CD8-positive, alpha-beta memory T cell (primary cell): ENCODE data around the gene ACSF2. TPM values are rescaled to one million over a fixed set of nuclear protein-coding genes. Genes with fewer than 3 reads are reported as not detected.
A peak's percentile ranks its signal among the peaks of the same experiment; 100 is the strongest.
"Not testable (repeated sequence)": the region's sequence is repeated elsewhere in the genome, so short reads cannot be mapped to it uniquely, and the experiment has no call there.

Experiments used
- CTCF ChIA-PET: fragments of 350-600 bp; sonication (Branson Sonifier 250); formaldehyde crosslinking; loops from one replicate; lab custom pipeline; 2021; ENCODE audit warnings: antibody characterized with exemption; lab: Charles Lee
- POLR2A ChIA-PET: fragments of 350-600 bp; sonication (Branson Sonifier 250); formaldehyde crosslinking; loops from one replicate; lab custom pipeline; 2021; ENCODE audit warnings: antibody characterized with exemption; lab: Charles Lee
- DNase-seq, 5 donors: peaks; one replicate each; pipeline versions ENCODE4 v3.0.0 to v3.0.0-alpha.2; 2020 to 2022; ENCODE audit warnings: mixed read lengths in 1 of 5
- H3K27ac ChIP-seq: one replicate; pipeline ENCODE4 v1.7.0; 2013; ENCODE audit warnings: low read depth, mild to moderate bottlenecking, low read length, moderate library complexity
- H3K27me3 ChIP-seq: 2 replicates; pipeline ENCODE4 v1.7.0; 2013; ENCODE audit warnings: low read length, mild to moderate bottlenecking; ENCODE audit not compliant: insufficient read depth, poor library complexity, severe bottlenecking
- H3K36me3 ChIP-seq: 2 replicates; pipeline ENCODE4 v1.7.0; 2013; ENCODE audit warnings: mild to moderate bottlenecking, low read length, moderate library complexity; ENCODE audit not compliant: insufficient read depth
- H3K4me1 ChIP-seq: 2 replicates; pipeline ENCODE4 v1.7.0; 2013; ENCODE audit warnings: mild to moderate bottlenecking, low read length, moderate library complexity; ENCODE audit not compliant: insufficient read depth
- H3K4me3 ChIP-seq: 2 replicates; pipeline ENCODE4 v1.7.0; 2013; ENCODE audit warnings: mild to moderate bottlenecking, low read length
- H3K9me3 ChIP-seq: 2 replicates; pipeline ENCODE4 v1.7.0; 2013; ENCODE audit warnings: mild to moderate bottlenecking, low read length
- H3K27ac Mint-ChIP-seq, 8 donors: one replicate each; pipeline ENCODE4 v1.8.0; 2020 to 2021; ENCODE audit warnings: mixed read lengths in 8 of 8, mild to moderate bottlenecking in 6 of 8, inconsistent platforms in 3 of 8, moderate library complexity in 3 of 8
- H3K27me3 Mint-ChIP-seq, 2 donors: one replicate each; pipeline ENCODE4 v1.8.0; 2020 to 2021; ENCODE audit warnings: mixed read lengths in 2 of 2, mild to moderate bottlenecking in 1 of 2, moderate library complexity in 1 of 2
- H3K36me3 Mint-ChIP-seq, 3 donors: one replicate each; pipeline ENCODE4 v1.8.0; 2020 to 2021; ENCODE audit warnings: mixed read lengths in 3 of 3, inconsistent platforms in 1 of 3, mild to moderate bottlenecking in 1 of 3
- H3K4me1 Mint-ChIP-seq, 3 donors: one replicate each; pipeline ENCODE4 v1.8.0; 2020 to 2021; ENCODE audit warnings: mixed read lengths in 3 of 3, inconsistent platforms in 1 of 3, mild to moderate bottlenecking in 1 of 3
- H3K4me3 Mint-ChIP-seq, 7 donors: one replicate each; pipeline ENCODE4 v1.8.0; 2020 to 2021; ENCODE audit warnings: mixed read lengths in 7 of 7, mild to moderate bottlenecking in 6 of 7, moderate library complexity in 4 of 7, inconsistent platforms in 2 of 7
- H3K9me3 Mint-ChIP-seq, 5 donors: one replicate each; pipeline ENCODE4 v1.8.0; 2020 to 2022; ENCODE audit warnings: mixed read lengths in 5 of 5, mild to moderate bottlenecking in 3 of 5, moderate library complexity in 2 of 5, inconsistent platforms in 1 of 5
- polyA plus RNA-seq: library from polyadenylated mRNA; unstranded; fragments of 300-500 nt; fragmentation: Illumina TruSeq; gene quantifications from one replicate; pipeline ENCODE4 v1.2.3, GENCODE V29; 2021
- total RNA-seq, 2 experiments: library from RNA; stranded (reverse); gene quantifications; one replicate each; pipeline ENCODE4 v1.2.3, GENCODE V29; 2021

The ACSF2 gene
- total and polyA plus RNA-seq, 3 experiments from 2014 or later, result 3.1 to 14.8 (median 12.4) TPM

DNA sequence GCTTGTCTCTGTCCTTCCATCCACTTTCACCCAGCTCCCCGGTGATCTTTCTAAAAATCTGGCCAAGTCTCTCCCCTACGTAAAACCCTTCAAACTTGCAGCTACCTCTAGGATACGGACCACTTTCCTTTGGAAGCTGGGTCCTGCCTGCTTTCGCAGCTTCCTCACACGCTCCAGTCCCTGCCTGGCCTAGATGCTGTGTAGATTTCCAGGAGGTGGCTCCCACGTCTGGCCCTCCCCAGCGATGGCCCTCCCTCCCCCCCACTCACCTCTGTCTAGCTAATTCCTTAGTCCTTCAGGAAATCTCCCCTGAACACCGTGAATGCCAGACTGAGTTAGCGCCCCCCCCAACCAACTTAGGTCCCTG, 28.1 kb upstream of the ACSF2 start:
- peak overlapping the region; percentile 95 for H3K27ac ChIP-seq
- H3K27me3 ChIP-seq, result no peaks in the 10 kb centered on the region
- no peaks in the 10 kb centered on the region for H3K9me3 ChIP-seq
- H3K4me3 ChIP-seq, result peak overlapping the region; percentile 95
- Mint-ChIP-seq H3K9me3 (no peaks in the 10 kb centered on the region), H3K36me3 (peaks cover 0 to 30% (median 11%) of the 10 kb centered on the region in 3 donors), H3K4me1 (peaks cover 26 to 47% (median 43%) of the 10 kb centered on the region in 3 donors), H3K27me3 (peaks cover 0 to 1% of the 10 kb centered on the region in 2 donors), H3K4me3 (peak overlapping the region; percentile 84 to 95 (median 93)), H3K27ac (peak overlapping the region in 7 of 8 donors; percentile 72 to 96 (median 84))
- peaks cover 29% of the 10 kb centered on the region for H3K4me1 ChIP-seq
- DNase-seq, result no peak
- ChIA-PET POLR2A (interaction anchor here (0.6 to 1.5 kb wide), 10 partner anchors 9 to 307 kb away, joined by 3 to 7 read pairs (median 4); partner anchors contain the start of genes ACSF2 and XYLT2), CTCF (interaction anchor here (0.8 to 4.0 kb wide), 32 partner anchors 9 to 307 kb away, joined by 3 to 57 read pairs (median 8); partner anchors contain the start of genes ACSF2, COL1A1, EME1 and MRPL27)
- peaks cover 20% of the 10 kb centered on the region for H3K36me3 ChIP-seq

DNA sequence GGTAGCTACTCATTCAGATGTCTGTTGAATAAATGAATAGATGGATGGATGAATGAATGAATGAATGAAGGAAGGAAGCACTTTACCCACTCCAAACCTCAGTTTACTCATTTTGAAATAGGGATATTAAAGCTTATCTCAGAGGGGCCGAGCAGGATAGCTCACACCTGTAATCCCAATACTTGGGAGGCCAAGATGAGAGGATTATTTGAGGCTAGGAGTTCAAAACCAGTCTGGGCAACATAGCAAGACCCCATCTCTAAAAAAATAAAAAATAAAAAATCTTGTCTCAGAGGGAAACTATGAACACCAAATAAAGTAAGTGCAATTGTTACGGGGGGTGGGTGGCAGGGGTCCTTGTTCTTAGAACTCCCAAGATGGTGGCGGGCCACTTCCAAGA, 27.3 kb upstream of the ACSF2 start:
- not testable (repeated sequence) for H3K27me3 Mint-ChIP-seq, H3K4me3 ChIP-seq, DNase-seq, H3K9me3 Mint-ChIP-seq, H3K9me3 ChIP-seq, H3K27ac ChIP-seq, H3K27me3 ChIP-seq
- H3K4me1 ChIP-seq, result peaks cover 29% of the 10 kb centered on the region
- Mint-ChIP-seq H3K4me3 (peak overlapping the region in 4 of 7 donors; percentile 10 to 90 (median 44)), H3K4me1 (peaks cover 22 to 40% (median 35%) of the 10 kb centered on the region in 3 donors), H3K36me3 (peaks cover 0 to 23% (median 4%) of the 10 kb centered on the region in 3 donors), H3K27ac (peak overlapping the region in 1 of 8 donors; percentile 26)
- CTCF ChIA-PET, result interaction anchor here (2.1 to 4.0 kb wide), 8 partner anchors 8 to 198 kb away, joined by 9 to 57 read pairs (median 26); partner anchors contain the start of genes ACSF2, COL1A1, EME1 and MRPL27
- peaks cover 13% of the 10 kb centered on the region for H3K36me3 ChIP-seq
- POLR2A ChIA-PET, result interaction anchor here (0.5 to 0.6 kb wide), 2 partner anchors 9 to 306 kb away, joined by 3 to 5 read pairs; no protein-coding TSS in a partner anchor

DNA sequence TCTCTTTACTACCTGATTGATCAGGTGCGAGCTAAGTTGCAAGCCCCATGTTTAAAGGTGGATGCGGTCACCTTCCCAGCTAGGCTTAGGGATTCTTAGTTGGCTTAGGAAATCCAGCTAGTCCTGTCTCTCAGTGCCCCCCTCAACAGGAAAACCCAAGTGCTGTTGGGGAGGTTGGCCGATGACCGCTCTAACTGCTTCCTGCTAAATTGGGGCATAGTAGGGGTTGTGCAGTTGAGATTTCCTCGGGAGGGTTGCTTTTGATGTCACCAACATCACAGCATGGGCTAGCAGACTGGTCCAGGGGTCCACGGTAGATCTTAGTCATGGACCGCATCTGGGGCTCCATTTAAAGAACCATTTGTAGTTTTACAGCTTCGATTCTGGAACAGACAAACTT, 26.4 kb upstream of the ACSF2 start:
- H3K27ac ChIP-seq, H3K36me3 ChIP-seq, H3K27me3 ChIP-seq, POLR2A ChIA-PET, DNase-seq, H3K4me3 ChIP-seq, H3K9me3 ChIP-seq, H3K9me3 Mint-ChIP-seq: not testable (repeated sequence)
- Mint-ChIP-seq H3K27me3 (peaks cover 2 to 12% of the 10 kb centered on the region in 2 donors), H3K27ac (peak overlapping the region in 1 of 8 donors; percentile 55), H3K4me3 (peak overlapping the region in 3 of 7 donors; percentile 51 to 90 (median 65)), H3K4me1 (peaks cover 18 to 31% (median 27%) of the 10 kb centered on the region in 3 donors), H3K36me3 (peaks cover 0 to 14% (median 0%) of the 10 kb centered on the region in 3 donors)
- CTCF ChIA-PET, result interaction anchor here (0.9 to 2.9 kb wide), 2 partner anchors 11 to 80 kb away, joined by 3 to 13 read pairs; partner anchors contain the start of gene RSAD1
- peaks cover 29% of the 10 kb centered on the region for H3K4me1 ChIP-seq

DNA sequence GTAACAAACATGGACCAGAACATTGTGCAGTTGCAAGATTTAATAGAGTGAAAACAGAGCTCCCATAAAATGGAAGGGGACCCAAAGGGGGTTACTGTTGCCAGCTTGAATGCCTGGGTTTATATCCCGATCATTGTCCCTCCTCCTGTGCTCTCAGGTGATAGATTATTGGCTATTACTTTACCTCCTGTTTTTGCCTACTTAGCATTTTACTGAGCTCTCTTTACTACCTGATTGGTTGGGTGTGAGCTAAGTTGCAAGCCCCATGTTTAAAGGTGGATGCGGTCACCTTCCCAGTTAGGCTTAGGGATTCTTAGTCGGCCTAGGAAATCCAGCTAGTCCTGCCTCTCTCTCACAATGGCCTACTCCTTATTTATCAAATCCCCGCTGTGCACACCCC, 20.7 kb upstream of the ACSF2 start:
- H3K36me3 Mint-ChIP-seq, CTCF ChIA-PET, H3K4me3 ChIP-seq, H3K27ac ChIP-seq, POLR2A ChIA-PET, H3K4me1 Mint-ChIP-seq, H3K9me3 Mint-ChIP-seq, DNase-seq, H3K27ac Mint-ChIP-seq, H3K27me3 ChIP-seq, H3K4me1 ChIP-seq, H3K9me3 ChIP-seq, H3K36me3 ChIP-seq: not testable (repeated sequence)
- peaks cover 9 to 31% of the 10 kb centered on the region in 2 donors for H3K27me3 Mint-ChIP-seq
- H3K4me3 Mint-ChIP-seq, result peak overlapping the region in 1 of 7 donors; percentile 24

DNA sequence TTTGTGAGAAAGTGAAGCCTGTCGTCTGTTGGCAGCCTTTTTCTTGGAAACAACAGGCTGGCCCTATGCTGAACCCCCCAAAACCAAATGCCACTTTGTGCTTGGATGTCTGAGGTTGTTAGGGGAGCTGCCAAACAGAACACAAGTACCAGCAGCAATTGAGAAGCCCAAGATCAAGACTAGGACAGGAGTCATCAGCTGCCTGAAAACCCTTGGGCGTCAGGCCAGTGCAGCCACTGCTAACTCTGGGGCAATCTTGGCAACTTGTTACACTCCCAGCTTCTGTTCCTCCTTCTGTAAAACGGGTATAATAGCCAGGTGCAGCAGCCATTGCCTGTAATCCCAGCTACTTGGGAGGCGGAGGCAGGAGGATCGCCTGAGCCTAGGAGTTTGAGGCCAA, 19.4 kb upstream of the ACSF2 start:
- ChIA-PET CTCF (interaction anchor here (1.5 to 2.4 kb wide), 2 partner anchors 9 to 31 kb away, joined by 3 to 24 read pairs; partner anchors contain the start of gene LRRC59), POLR2A (interaction anchor here (1.2 kb wide), 1 partner anchor 9 kb away, joined by 3 read pairs; the partner anchor contains the start of gene LRRC59)
- Histone ChIP-seq H3K27ac (no peak overlapping the region), H3K9me3 (no peaks in the 10 kb centered on the region), H3K36me3 (no peaks in the 10 kb centered on the region), H3K4me1 (no peaks in the 10 kb centered on the region), H3K4me3 (no peak overlapping the region), H3K27me3 (no peaks in the 10 kb centered on the region)
- DNase-seq, result no peak
- H3K27ac Mint-ChIP-seq, result no peak overlapping the region
- no peak overlapping the region for H3K4me3 Mint-ChIP-seq
- H3K36me3 Mint-ChIP-seq, result peaks cover 0 to 1% (median 0%) of the 10 kb centered on the region in 3 donors
- no peaks in the 10 kb centered on the region for H3K9me3 Mint-ChIP-seq
- no peaks in the 10 kb centered on the region for H3K4me1 Mint-ChIP-seq
- peaks cover 9 to 33% of the 10 kb centered on the region in 2 donors for H3K27me3 Mint-ChIP-seq

DNA sequence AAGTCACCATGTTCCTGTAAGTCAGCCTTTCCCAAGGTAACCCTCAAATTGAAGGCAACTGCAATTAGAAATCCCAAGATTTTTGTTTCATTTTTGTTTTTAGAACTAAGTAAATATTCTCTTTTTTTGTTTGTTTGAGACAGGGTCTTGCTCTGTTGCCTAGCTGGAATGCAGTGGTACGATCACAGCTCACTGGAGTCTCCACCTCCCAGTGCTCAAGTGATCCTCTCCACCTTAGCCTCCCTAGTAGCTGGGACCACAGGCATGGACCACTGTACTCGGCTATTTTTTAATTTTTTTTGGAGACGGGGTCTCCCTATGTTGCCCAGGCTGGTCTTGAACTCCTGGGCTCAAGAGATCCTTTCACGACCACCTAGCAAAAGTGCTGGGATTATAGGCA, 18.1 kb upstream of the ACSF2 start:
- peaks cover 0 to 4% (median 1%) of the 10 kb centered on the region in 3 donors for H3K36me3 Mint-ChIP-seq
- H3K36me3 ChIP-seq, result no peaks in the 10 kb centered on the region
- H3K4me3 ChIP-seq, result no peak overlapping the region
- DNase-seq, result no peak
- H3K27ac Mint-ChIP-seq, result no peak overlapping the region
- no peaks in the 10 kb centered on the region for H3K9me3 ChIP-seq
- H3K27me3 Mint-ChIP-seq, result peaks cover 9 to 32% of the 10 kb centered on the region in 2 donors
- H3K4me1 Mint-ChIP-seq, result no peaks in the 10 kb centered on the region
- ChIA-PET POLR2A (interaction anchor here (0.7 kb wide), 1 partner anchor 12 kb away, joined by 8 read pairs; no protein-coding TSS in a partner anchor), CTCF (interaction anchor here (1.3 to 2.4 kb wide), 3 partner anchors 10 to 29 kb away, joined by 3 to 24 read pairs (median 3); partner anchors contain the start of gene LRRC59)
- H3K4me1 ChIP-seq, result no peaks in the 10 kb centered on the region
- no peak overlapping the region for H3K4me3 Mint-ChIP-seq
- no peaks in the 10 kb centered on the region for H3K9me3 Mint-ChIP-seq
- H3K27me3 ChIP-seq, result no peaks in the 10 kb centered on the region
- H3K27ac ChIP-seq, result no peak overlapping the region

DNA sequence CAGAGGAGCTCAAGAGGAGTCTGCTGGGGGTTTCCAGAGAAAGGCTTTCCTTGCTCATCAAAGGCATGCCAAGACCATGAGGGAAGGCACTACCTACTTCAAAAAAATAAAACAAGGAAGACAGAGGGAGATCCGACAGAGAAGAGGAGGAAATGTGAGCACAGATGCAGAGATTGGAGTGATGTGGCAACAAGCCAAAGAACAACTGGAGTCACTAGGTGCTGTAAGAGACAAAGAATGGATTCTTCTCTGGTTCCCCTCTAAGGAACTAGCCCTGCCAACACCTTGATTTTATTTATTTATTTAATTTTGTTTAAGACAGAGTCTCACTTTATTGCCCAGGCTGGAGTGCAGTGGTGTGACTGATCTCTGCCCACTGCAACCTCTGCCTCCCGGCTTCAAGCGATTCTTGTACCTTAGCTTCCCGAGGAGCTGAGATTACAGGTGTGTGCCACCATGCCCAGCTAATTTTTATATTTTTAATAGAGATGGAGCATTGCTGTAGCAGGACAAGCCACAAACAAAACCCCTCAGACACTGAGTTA, 13.8 kb upstream of the ACSF2 start:
- no peak overlapping the region for H3K4me3 Mint-ChIP-seq
- DNase-seq, result no peak
- H3K27me3 Mint-ChIP-seq, result peaks cover 2 to 7% of the 10 kb centered on the region in 2 donors
- peaks cover 0 to 4% (median 1%) of the 10 kb centered on the region in 3 donors for H3K36me3 Mint-ChIP-seq
- H3K27ac Mint-ChIP-seq, result no peak overlapping the region
- no peaks in the 10 kb centered on the region for H3K4me1 Mint-ChIP-seq
- H3K9me3 ChIP-seq, result no peaks in the 10 kb centered on the region
- ChIA-PET CTCF (interaction anchor here (0.9 to 1.1 kb wide), 2 partner anchors 15 to 27 kb away, joined by 3 to 4 read pairs; partner anchors contain the start of gene LRRC59), POLR2A (no interaction called here)
- no peaks in the 10 kb centered on the region for H3K36me3 ChIP-seq
- no peaks in the 10 kb centered on the region for H3K27me3 ChIP-seq
- H3K4me1 ChIP-seq, result no peaks in the 10 kb centered on the region
- H3K4me3 ChIP-seq, result no peak overlapping the region
- H3K9me3 Mint-ChIP-seq, result no peaks in the 10 kb centered on the region
- no peak overlapping the region for H3K27ac ChIP-seq

DNA sequence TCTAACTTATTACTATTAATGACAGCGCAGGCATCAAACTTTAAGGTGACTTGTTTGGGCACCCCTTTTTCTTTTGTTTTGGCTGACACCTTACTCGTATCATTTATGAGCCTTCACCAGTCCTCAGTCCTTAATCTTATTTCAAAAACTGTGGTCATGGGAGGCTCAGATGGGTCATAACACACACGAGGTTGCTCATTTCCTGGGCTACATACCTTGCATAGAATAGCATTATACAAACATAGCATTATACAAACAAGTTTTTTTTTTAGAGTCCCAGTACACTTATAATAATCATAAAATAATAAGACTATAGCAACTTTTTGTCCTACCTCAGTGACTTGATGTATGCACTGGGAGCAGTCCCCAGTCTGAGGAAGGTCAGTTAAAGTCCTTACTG, 11.2 kb upstream of the ACSF2 start:
- Mint-ChIP-seq H3K4me1 (peaks cover 2 to 7% (median 2%) of the 10 kb centered on the region in 3 donors), H3K9me3 (peaks cover 3 to 6% (median 4%) of the 10 kb centered on the region in 5 donors), H3K27ac (no peak overlapping the region), H3K4me3 (no peak overlapping the region), H3K36me3 (peaks cover 0 to 11% (median 4%) of the 10 kb centered on the region in 3 donors), H3K27me3 (peaks cover 2 to 7% of the 10 kb centered on the region in 2 donors)
- H3K9me3 ChIP-seq, result no peaks in the 10 kb centered on the region
- DNase-seq, result no peak
- no peaks in the 10 kb centered on the region for H3K36me3 ChIP-seq
- H3K4me1 ChIP-seq, result no peaks in the 10 kb centered on the region
- no peak overlapping the region for H3K4me3 ChIP-seq
- CTCF ChIA-PET, result interaction anchor here (1.5 kb wide), 1 partner anchor 17 kb away, joined by 3 read pairs; the partner anchor contains the start of gene LRRC59
- H3K27me3 ChIP-seq, result no peaks in the 10 kb centered on the region
- POLR2A ChIA-PET, result no interaction called here
- H3K27ac ChIP-seq, result no peak overlapping the region
